Neural cell (in vitro differentiated cells): ENCODE data around the gene P4HTM. TPM values are rescaled to one million over a fixed set of nuclear protein-coding genes. Genes with fewer than 3 reads are reported as not detected.

Experiments
- H2AFZ ChIP-seq: fragments of 200-600, 300-800 bp; sonication (generic), shearing (Covaris generic); 2 replicates; pipeline ENCODE4 v1.6.0; 2014; ENCODE audit warnings: low read depth, mild to moderate bottlenecking, antibody characterized with exemption, low read length, moderate library complexity
- H3F3A ChIP-seq: fragments of 200-600 bp; shearing (Covaris generic); 2 replicates; pipeline ENCODE4 v1.6.1; 2016; ENCODE audit warnings: mild to moderate bottlenecking, moderate library complexity, mixed read lengths, antibody characterized with exemption, low read length; ENCODE audit not compliant: insufficient read depth, poor library complexity, severe bottlenecking
- H3K27ac ChIP-seq: fragments of 200-600, 300-800 bp; sonication (generic), shearing (Covaris generic); 2 replicates; pipeline ENCODE4 v1.5.1; 2014; ENCODE audit warnings: mild to moderate bottlenecking, low read length, moderate library complexity
- H3K27me3 ChIP-seq: fragments of 300-800, 200-600 bp; sonication (generic), shearing (Covaris generic); 2 replicates; pipeline ENCODE4 v1.6.0; 2014; ENCODE audit warnings: mild to moderate bottlenecking, low read depth, low read length, moderate library complexity; ENCODE audit not compliant: insufficient read depth
- H3K36me3 ChIP-seq: fragments of 300-800, 200-600 bp; sonication (generic), shearing (Covaris generic); 2 replicates; pipeline ENCODE4 v1.5.1; 2014; ENCODE audit warnings: mild to moderate bottlenecking, antibody characterized with exemption, low read length, moderate library complexity; ENCODE audit not compliant: insufficient read depth
- H3K4me2 ChIP-seq: fragments of 300-800, 200-600 bp; sonication (generic), shearing (Covaris generic); 2 replicates; pipeline ENCODE4 v1.6.0; 2014; ENCODE audit warnings: mild to moderate bottlenecking, low read length
- H3K4me3 ChIP-seq: fragments of 300-800, 200-600 bp; sonication (generic), shearing (Covaris generic); 2 replicates; pipeline ENCODE4 v1.5.1; 2014; ENCODE audit warnings: mild to moderate bottlenecking, low read length, moderate library complexity
- H3K79me2 ChIP-seq: fragments of 200-600 bp; shearing (Covaris generic); replicated peaks from 2 replicates; pipeline ENCODE4 v1.6.0; 2014; ENCODE audit warnings: mild to moderate bottlenecking, low read length, moderate library complexity; ENCODE audit not compliant: insufficient read depth
- H3K9ac ChIP-seq: fragments of 300-800, 200-600 bp; sonication (generic), shearing (Covaris generic); 2 replicates; pipeline ENCODE4 v1.6.1; 2016; ENCODE audit warnings: mild to moderate bottlenecking, low read length, mixed read lengths
- H3K9me2 ChIP-seq: fragments of 200-600 bp; shearing (Covaris generic); 2 replicates; pipeline ENCODE4 v1.6.1; 2016; ENCODE audit warnings: mild to moderate bottlenecking, low read length, mixed read lengths; ENCODE audit not compliant: insufficient read depth
- H3K9me3 ChIP-seq: fragments of 200-600, 300-800 bp; sonication (generic), shearing (Covaris generic); 2 replicates; pipeline ENCODE4 v1.6.1; 2016; ENCODE audit warnings: mild to moderate bottlenecking, mixed run types, low read length, moderate library complexity, mixed read lengths
- H4K20me1 ChIP-seq: fragments of 200-600 bp; shearing (Covaris generic); 2 replicates; pipeline ENCODE4 v1.6.1; 2016; ENCODE audit warnings: mild to moderate bottlenecking, mixed run types; ENCODE audit not compliant: insufficient read depth
- CTCF ChIP-seq: fragments of 450-650 bp; IDR thresholded peaks from 2 replicates; pipeline ENCODE4 v1.5.1; 2014; ENCODE audit warnings: antibody characterized with exemption, mild to moderate bottlenecking, moderate library complexity; ENCODE audit not compliant: poor library complexity, severe bottlenecking
- EP300 ChIP-seq: fragments of 450-650 bp; conservative IDR thresholded peaks from 2 replicates; pipeline ENCODE4 v1.6.1; 2014; ENCODE audit warnings: antibody characterized with exemption, mild to moderate bottlenecking, moderate library complexity; ENCODE audit not compliant: poor library complexity, severe bottlenecking
- EZH2 ChIP-seq: fragments of 200-600, 300-800 bp; shearing (Covaris generic), sonication (generic); IDR thresholded peaks from 2 replicates; pipeline ENCODE4 v1.6.1; 2014; ENCODE audit warnings: antibody characterized with exemption, low read length, borderline replicate concordance, mild to moderate bottlenecking; ENCODE audit not compliant: insufficient read depth, poor library complexity, severe bottlenecking
- MXI1 ChIP-seq: fragments of 450-650 bp; conservative IDR thresholded peaks from 2 replicates; pipeline ENCODE4 v1.6.1; 2014; ENCODE audit warnings: antibody characterized with exemption, mild to moderate bottlenecking; ENCODE audit not compliant: poor library complexity, severe bottlenecking
- POLR2AphosphoS5 ChIP-seq: IDR thresholded peaks from 2 replicates; pipeline ENCODE4 v1.6.1; 2012
- RAD21 ChIP-seq: fragments of 450-650 bp; conservative IDR thresholded peaks from 2 replicates; pipeline ENCODE4 v1.6.1; 2014; ENCODE audit warnings: antibody characterized with exemption, mild to moderate bottlenecking, moderate library complexity
- REST ChIP-seq: IDR thresholded peaks from 2 replicates; pipeline ENCODE4 v1.6.1; 2012; ENCODE audit warnings: borderline replicate concordance
- SMC3 ChIP-seq: fragments of 450-650 bp; conservative IDR thresholded peaks from 2 replicates; pipeline ENCODE4 v1.6.1; 2014; ENCODE audit warnings: antibody characterized with exemption, mild to moderate bottlenecking, moderate library complexity; ENCODE audit not compliant: poor library complexity
- TAF1 ChIP-seq: IDR thresholded peaks from 2 replicates; pipeline ENCODE4 v1.6.1; 2012; ENCODE audit warnings: low read depth
- polyA plus RNA-seq: library from polyadenylated mRNA; depleted of rRNA; stranded (reverse); fragments of >200 nt; gene quantifications from 2 replicates; pipeline ENCODE4 v1.2.3, GENCODE V29; 2014

P4HTM gene
- polyA plus RNA-seq, 1 donor from 2014 or later = 97.3 TPM

GRCh38 chr3:49001155-49001554 lies 11.1 kb downstream of the P4HTM start:
- H3K79me2 ChIP-seq = no peaks in the 10 kb centered on the region
- H3K9me3 ChIP-seq = no peaks in the 10 kb centered on the region
- H3K27me3 ChIP-seq = no peaks in the 10 kb centered on the region

More at GRCh38 chr3:49001155-49001554, 11.1 kb downstream of the P4HTM start:
- no peak overlapping the region for H3K4me2 ChIP-seq
- H3F3A ChIP-seq = no peaks in the 10 kb centered on the region
- H3K27ac ChIP-seq = no peak overlapping the region
- H3K9me2 ChIP-seq = no peaks in the 10 kb centered on the region
- no peak overlapping the region for H3K4me3 ChIP-seq
- no peak overlapping the region for H2AFZ ChIP-seq
- no peak overlapping the region for H3K9ac ChIP-seq
- TF ChIP-seq EZH2 = no peak
- TF ChIP-seq POLR2AphosphoS5 = no peak
- TF ChIP-seq SMC3 = no peak
- TF ChIP-seq RAD21 = no peak
- TF ChIP-seq TAF1 = no peak
- TF ChIP-seq REST = no peak
- TF ChIP-seq CTCF = no peak
- TF ChIP-seq MXI1 = no peak
- TF ChIP-seq EP300 = no peak
- no peaks in the 10 kb centered on the region for H3K36me3 ChIP-seq
- no peaks in the 10 kb centered on the region for H4K20me1 ChIP-seq
